GF-D8 (cell line): ENCODE data around the gene KCNG2.

Experiments used
- DNase-seq: peaks from one replicate; lab custom pipeline; 2025; lab: John Stamatoyannopoulos, UW

Gene KCNG2

DNA sequence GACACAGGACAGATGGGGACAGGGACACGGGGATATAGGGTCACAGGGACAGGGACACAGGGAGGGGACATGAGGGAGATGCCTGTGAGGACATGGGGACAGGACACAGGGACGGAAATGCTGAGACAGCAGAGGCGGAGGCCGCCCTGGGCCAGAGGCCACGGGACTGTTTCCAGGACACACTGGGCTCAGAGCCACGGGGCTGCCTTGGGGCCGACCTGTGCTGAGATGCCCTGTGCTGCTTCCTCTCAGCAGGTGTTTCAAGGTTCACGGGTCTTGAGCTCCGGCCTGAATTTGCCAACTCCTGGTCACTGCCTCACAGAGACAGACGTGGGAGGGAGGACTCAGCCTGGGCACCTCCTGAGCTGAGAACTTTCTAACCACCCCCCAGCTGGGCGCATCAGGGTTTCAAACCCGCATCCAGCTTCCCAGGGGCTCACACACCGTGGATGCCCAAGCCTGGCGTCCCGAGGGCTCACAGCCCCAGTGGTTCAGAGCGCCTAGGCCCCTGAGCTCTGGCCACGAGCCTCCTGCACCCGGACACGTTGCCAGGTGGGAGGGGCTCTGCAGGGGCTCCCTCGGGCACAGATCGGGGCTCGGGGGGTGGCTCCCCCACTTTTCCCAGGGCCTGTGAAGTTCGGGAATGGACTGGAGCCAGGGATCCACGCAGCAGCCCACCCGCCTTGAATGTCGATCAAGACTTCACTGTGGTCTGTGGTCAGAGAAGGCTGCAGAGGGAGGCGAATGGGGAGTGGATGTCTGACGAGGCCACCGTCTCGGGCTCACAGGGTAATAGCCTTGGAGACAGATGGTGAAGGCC, 89.7 kb downstream of the KCNG2 start:
- DNase-seq: no peak

DNA sequence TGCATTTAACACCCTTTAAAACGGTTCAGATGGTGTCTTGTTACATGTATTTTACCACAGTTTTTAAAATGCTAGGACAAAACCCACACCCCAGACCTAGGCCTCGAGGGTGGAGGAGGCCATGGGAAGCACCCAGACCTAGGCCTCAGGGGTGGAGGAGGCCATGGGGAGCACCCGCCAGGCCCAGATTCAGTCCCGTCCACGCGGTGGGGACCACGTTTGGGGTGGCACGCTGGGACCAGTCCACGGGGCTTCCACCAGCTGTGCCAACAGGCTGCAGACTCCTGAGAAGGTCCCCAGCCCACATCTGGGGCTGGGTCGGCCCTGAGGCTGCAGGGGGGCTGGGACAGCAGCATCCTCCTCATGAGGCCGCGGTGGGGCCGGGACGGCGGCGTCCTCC, 90.3 kb downstream of the KCNG2 start:
- no peak for DNase-seq

DNA sequence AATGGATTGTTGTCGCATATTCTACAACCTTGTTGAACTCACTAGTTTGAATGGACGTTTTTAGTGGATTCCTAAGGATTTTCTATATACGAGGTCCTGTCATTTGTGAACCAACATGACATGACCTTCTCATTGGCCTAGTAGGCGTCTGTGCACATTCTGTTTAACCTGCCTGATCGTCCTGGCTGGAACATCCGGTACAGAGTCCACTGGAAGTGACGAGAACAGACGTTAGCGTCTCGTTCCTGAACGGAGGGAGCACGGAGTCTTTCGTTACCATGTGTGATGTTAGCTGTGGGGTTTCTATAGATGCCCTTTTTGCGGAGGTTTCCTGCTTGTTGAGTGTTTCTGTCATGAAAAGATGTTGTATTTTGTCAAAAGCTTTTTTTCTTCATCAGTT, 91.8 kb downstream of the KCNG2 start:
- no peak for DNase-seq

DNA sequence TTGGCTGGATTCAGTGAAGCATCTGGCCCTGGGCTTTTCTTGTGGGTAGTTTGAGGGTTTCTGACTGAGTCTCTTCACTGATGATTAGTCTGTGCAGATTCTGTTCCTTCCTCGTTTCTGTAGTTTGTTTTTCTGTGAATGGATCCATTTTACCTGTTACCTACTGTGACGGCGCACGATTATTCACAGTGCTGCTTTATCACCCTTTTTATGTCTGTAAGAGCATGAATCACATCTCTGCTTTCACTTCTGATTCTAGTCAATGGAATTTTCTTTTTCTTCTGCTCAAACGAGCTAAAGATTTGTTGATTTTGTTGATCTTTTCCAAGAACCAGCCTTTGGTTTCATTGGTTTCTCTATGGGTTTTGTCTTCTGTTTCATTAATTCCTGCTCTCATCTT, 92.9 kb downstream of the KCNG2 start:
- no peak for DNase-seq

DNA sequence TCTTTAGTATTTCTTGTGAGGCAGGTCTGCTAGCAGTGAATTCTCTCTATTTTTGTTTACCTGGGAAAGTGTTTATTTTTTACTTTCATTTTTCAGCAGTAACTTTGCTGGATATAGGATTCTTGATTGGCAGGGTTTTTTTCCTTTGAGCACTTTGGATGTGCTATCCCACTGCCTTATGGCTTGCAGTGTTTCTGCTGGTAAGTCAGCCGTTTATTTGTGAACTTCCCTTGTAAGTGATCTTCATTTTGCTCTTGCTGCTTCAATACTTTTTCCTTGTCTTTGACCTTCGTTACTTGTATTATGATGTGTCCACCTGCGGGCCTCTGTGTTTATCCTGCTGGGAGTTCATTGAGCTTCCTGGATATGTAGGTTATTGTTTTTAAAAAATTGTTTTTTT, 99.0 kb downstream of the KCNG2 start:
- DNase-seq: no peak

DNA sequence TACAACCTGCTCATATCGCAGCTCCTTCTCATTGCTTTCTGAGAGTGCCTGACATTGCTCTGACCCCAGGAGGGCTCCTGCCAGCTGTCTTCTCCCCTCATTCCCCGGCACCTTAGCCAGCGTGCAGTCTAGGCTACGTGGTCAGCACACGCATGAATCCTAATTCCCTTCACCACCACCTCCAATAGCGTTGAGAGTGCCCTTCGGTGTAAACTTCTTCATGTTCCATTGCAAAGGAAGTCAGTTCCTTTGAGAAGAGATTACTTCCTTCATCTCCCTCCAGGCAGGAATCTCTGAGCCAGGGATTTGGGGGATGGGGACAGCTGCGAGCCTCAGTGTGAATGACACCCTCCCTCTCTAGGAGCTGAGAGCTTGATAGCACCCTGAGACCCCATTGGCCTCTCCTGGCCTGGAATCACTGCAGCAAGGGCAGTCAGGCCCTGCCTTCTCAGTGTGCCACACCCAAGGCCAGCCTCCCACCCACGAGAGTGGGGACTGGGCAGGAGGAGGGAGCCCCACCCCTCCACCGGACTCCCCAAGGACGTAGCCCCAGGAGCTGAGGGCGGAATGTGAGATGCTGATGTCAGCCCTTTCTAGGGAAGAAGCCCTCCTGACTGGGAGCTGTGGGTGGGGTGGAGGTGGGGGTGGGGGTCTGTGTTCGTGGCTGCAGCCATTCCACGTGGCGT, 100.3 kb downstream of the KCNG2 start:
- DNase-seq: no peak

DNA sequence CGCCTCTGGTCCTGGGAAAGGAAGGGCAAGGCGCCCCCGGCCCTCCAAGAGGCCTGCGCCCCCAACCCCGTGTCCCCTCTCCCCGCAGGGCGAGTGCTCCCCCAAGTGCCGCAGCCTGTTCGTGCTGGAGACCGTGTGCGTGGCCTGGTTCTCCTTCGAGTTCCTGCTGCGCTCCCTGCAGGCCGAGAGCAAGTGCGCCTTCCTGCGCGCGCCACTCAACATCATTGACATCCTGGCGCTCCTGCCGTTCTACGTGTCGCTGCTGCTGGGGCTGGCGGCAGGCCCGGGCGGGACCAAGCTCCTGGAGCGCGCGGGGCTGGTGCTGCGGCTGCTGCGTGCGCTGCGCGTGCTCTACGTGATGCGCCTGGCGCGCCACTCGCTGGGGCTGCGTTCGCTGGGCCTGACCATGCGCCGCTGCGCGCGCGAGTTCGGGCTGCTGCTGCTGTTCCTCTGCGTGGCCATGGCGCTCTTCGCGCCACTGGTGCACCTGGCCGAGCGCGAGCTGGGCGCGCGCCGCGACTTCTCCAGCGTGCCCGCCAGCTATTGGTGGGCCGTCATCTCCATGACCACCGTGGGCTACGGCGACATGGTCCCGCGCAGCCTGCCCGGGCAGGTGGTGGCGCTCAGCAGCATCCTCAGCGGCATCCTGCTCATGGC, 101.3 kb downstream of the KCNG2 start:
- no peak for DNase-seq

DNA sequence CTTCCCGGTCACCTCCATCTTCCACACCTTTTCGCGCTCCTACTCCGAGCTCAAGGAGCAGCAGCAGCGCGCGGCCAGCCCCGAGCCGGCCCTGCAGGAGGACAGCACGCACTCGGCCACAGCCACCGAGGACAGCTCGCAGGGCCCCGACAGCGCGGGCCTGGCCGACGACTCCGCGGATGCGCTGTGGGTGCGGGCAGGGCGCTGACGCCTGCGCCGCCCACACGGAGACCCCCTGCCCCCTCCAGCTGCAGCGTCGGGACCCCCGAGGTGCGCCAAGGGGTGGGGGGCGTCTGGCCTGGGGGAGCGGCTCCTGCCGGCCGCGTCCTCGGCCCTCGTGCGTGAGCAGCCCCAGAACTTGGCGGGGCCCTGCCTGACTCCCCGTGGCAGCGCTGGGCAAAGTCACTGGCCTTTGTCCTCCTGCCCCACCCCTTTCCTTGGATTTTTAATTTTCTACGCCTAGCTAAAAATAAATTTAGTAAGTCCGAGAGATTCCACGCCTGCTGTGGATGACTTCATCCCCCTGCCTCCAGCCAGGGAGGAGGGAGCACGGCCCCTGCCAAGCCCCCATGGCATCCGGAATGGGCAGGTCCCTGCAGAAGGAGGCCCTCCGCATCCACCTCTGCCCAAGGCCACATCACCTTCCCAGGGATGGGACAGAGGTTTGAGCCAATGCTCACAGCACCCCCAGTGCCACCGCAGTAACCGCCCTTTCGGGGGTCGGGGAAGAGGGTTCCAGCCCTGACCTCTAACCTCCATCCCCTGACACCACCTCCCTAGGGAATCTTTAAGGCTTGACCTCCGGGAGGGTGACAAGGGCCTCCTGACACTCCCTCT, 102.1 kb downstream of the KCNG2 start:
- no peak for DNase-seq

DNA sequence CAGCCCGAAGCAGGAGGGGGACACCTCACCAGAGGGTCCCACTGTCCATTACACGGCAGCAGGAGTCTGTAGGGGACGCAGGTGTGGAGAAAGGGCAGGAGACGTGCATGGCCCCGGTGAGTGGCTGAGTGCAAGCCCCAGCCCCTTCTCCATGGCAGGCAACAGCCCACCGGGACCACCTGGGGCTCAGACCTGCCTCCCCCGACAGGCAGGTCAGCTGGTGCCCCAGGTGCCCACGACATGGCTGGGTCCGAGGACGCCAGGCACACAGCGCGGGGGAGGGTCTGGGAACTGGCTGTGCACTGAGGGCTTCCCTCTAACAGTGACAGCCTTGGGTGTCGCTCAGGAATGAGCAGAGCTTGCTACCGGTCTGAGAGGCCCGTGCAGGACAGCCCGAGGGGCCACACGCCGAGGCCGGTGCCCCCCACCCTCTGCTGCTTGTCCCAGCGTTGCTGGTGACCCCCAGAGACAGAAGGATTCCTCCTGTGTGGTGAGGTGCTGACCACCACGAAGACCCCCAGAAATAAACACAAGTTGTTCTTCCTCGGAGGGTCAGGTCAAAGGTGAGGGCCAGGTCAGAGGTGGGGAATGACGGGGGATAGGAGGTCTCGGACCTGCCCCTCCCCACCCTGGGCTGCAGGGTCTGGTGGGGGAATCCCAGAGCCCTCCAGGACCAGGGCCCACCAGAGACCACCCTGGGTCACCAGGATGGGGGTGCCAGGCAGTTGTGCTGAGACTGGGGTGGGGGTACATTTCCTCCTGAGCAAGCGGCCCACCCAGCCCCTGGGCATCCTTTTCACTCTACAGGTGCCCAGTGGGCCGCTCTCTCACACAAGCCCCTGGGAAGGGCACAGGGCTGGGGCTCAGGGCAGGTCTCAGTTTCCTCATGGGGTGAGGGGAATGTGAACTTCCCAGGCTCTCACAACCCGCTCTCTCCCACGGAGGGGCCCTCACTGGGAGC, 103.2 kb downstream of the KCNG2 start:
- DNase-seq: no peak

DNA sequence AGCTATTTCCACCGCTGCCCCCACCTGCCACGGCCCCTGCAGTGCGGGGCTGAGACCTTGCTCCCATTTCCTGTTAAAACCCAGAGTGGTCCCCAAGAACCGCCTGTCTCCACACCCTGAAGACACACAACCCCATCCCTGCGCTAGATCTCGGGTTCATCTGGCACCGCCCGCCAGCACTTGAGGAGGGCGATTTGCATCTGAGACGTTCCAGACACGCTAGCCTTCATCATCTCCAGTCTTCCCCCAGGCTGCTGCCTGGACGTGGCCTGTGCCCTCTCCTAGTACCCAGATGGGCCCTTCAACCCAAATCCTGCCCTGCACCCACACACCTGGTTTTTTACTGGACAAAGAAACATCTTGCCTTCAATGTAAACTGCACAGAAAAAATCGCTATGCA, 103.9 kb downstream of the KCNG2 start:
- DNase-seq: no peak

DNA sequence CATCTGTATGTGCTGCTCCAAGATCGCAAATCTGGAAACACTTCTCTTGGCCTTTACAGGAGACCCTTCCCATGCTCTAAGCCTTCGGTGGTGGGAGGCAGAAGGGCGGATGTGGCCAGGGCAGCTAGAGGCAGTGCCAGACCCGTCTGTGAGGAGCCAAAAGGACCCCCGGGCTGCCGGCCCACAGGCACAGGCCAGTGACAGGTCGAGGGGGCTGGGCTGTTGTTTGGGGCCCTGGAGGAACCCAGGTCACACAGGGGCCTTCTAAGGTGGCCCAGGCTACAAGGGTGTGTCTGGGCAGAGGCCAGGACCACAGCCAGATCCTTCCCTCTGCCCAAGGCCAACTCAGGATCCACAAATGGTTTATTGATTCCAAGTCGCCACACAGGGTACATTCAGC, 104.3 kb downstream of the KCNG2 start:
- no peak for DNase-seq

DNA sequence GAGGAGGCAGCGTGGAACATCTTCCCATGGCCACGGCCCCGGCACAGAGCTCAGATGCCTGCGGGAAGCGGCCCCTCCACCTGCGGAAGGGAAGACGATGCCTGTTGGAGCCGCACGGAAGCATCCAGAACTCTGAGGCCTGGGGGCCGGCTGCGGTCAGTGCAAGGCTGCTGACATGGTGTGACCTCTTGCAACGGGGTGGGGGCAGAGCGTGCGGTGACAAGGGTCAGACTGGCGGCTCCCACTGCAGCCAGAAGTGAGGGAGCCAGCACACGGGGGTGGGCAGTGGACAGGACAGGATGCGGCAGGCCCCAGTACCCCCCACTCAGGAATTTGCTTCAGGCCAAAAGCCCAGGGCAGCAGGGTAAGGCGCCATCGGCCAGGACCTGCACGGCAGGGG, 104.9 kb downstream of the KCNG2 start:
- DNase-seq: no peak

DNA sequence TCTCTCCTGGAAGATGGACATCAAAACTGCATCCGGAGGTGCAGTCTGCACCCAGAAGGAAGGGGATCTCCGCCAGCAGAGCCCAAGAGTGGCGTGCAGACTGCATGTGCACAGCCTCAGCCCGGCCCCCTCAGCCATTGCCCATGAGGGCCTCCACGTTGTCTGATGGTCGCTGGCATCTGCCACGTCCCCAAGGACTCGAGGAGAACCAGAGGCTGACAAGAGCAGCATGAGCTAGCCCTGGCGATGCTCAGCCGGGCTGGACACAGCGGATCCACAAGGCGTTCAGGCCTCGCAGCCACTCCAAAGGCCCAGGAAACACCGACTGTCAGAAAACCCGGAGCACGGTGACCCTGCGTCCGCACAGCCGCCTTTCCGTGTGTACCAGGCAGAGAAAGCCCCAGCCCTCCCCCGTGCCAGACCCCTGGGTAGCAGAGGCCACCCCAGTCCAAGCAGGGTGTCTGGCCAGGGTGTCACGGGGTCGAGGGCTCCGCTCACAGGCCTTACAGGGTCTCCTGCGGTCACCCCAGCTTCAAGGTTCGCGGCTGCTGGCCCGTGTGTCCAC, 105.4 kb downstream of the KCNG2 start:
- no peak for DNase-seq

DNA sequence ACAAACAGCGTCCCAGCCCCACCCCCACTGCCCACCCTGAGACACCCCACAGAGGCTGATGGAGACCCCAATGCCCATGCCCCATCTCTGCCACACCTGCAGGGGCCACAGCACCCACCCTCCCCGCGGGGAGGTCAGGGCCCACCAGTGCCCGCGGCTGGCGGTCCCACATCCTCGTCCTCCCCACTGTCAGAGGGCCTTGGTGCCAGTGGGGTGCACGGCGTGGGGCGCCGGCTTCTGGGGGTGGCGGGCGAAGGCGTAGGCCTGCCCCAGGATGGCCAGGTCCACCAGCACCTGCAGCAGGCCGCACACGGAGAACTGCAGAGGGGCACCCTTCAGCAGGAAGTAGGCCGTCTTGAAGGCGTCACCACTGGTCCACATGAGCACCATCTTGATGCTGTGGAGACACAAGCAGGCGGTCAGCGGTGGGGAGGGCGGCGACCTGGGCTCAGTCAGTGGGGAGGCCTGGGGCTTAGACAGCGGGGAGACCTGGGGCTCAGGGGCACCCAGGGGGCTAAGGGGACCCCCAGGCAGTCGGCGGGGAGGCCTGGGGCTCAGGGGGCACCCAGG, 106.1 kb downstream of the KCNG2 start:
- DNase-seq: no peak

DNA sequence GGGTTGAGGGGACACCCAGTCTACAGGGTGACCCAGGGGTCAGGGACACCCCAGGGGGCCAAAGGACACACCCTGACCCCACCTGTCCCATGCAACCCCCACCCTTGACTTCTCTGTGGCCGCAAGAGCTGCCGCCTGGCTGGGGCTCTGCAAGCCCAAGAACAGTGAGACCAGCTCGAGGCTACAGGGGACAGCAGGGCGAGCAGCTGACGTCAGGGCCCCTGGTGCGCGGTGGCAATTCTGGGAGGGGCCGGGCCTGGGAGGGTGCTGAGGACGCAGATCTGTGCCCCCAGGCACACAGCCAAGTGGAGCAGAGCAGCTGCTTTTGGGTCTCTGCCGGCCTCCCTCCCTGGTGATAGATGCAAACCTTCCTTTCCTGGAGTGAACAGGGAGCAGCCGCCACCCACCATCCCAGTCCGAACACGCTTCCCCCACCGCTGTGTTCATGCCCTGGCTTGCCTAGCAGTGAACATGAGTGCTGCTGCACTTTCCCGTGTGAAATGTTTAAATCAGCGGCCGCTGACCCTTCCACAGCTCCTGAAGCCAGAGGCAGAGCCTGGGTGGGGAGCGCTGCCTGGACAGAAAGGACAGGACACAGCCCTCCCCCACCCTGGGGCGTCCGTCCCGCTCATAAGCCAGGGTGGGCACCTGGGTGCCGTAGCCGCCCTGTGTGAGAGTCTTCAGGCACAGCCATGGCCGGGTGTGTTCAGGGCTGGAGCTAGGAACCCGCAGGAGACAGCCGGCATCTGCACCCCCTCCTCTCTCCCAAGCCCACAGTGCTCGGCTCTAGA, 106.8 kb downstream of the KCNG2 start:
- DNase-seq: no peak

DNA sequence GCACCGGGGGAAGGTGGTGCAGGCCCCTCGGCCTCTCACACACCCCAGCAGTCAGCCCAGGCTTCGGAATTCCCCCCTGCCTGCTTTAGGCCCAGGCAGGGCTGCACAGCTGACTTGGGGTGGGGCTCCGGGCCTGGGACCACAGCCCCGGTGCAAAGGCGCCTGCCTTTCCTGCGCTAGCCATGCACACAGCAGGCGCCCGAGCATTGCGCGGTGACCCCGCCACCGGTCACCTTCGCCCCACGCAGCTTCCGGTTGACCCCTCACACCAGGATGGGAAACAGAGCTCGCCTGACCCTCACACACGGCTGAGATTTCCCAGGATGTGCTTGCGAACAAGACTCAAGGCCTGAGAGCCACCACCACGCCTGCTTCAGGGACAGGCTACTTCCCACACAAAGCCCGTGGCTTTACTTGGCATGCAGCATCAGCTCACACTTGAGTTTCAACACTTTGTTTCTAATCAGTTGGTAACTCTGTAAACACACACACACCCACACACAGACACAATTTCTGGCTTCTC, 107.7 kb downstream of the KCNG2 start:
- DNase-seq: no peak

DNA sequence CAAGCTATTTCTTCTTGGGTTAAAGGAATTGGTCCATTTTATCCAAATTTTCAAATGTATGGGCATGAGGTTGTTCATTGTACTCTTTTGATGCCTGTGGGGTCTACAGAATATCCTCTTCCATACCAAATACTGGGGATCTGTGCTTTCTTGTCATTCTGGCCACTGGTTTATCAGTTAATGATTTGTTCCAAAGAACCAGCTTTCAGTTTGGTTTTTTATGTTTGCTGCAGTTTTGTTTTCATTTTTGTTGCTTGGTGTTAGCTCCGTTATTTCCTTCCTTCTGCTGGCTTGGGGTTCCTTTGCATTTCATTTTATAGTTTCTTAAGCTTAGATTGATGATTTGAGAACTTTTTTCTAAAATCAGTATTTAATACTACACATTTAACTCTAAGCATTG, 108.3 kb downstream of the KCNG2 start:
- DNase-seq: no peak

DNA sequence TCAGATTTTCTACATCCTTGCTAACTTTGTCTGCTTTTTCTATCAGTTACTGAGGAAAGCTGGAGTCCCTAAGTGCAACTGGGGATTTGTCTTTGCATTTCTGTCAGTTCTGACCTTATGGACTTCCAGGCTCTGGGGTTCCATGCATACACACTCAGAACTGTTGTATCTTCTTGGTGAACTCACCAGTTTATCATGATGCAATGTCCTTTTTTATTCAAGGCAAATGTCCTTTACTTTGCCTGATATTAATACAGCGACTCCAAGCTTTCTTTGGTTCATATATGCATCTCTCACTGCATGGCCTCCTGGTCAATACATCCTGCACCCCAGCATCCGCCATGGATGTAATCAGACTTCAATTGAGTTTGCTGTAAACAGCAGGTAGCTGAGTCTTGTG, 109.0 kb downstream of the KCNG2 start:
- DNase-seq: no peak

DNA sequence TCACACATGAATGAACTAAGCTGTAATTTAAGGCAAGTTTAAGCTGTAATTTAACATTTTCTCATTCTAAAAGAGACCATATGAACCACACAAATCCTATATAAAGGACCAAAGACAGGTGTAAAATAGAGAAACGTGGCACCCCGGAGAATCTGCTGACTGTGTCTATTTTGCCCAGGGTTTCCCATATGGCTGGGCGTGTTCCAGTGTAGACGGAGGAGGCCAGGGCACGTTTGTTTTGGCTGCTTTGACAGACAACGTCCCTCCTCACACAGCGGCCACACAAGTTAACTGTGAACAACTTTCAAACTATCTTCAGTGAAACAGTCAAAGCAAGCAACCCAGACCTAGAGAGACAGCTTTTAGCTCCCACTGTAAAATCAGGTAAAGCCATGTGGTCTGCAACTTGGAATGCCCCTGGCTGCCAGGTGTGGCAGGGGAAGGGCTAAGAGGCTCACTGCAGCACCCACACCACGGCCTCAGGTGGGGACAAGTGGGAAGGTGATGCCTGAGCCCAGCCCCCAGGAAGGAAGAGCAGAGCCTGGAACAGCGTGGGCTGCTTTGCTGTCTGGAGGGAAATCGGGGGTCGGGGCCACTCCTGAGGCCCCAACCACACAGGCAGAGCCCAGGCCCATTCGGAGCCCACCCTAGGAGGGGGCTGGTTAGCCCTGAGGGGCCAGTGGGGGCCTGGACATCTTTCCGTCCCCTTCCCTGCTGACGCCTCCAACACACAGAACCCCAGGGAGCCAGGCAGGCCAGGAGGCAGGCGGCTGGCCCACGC, 113.0 kb downstream of the KCNG2 start:
- no peak for DNase-seq
